SK-N-MC (cell line): ENCODE data around the gene FEM1B.

ENCODE experiments used
- DNase-seq: peaks from one replicate; pipeline ENCODE4 v3.0.0-alpha.2; 2011; ENCODE audit warnings: low read depth, low spot score
- H3K27ac ChIP-seq: fragments of 200-600 bp; sonication (generic); 2 replicates; pipeline ENCODE4 v1.5.1; 2016; ENCODE audit warnings: mixed run types
- H3K36me3 ChIP-seq: fragments of 200-600 bp; sonication (generic); 2 replicates; pipeline ENCODE4 v1.6.1; 2017; ENCODE audit warnings: antibody characterized with exemption, low read length, mixed read lengths; ENCODE audit not compliant: insufficient read depth
- H3K4me3 ChIP-seq: fragments of 200-600 bp; sonication (generic); 2 replicates; pipeline ENCODE4 v1.5.1; 2016
- H3K9ac ChIP-seq: fragments of 200-600 bp; sonication (generic); 2 replicates; pipeline ENCODE4 v1.8.0; 2017; ENCODE audit warnings: mixed run types, mixed read lengths; ENCODE audit not compliant: insufficient read length
- H3K9me3 ChIP-seq: fragments of 200-600 bp; sonication (generic); 2 replicates; pipeline ENCODE4 v1.6.1; 2017; ENCODE audit warnings: low read depth, mild to moderate bottlenecking, antibody characterized with exemption, low read length, moderate library complexity, mixed read lengths
- EZH2 ChIP-seq: fragments of 200-600 bp; sonication (generic); IDR thresholded peaks from one replicate; pipeline ENCODE4 v1.6.1; 2017; ENCODE audit warnings: antibody characterized with exemption
- FOXP2 ChIP-seq: optimal IDR thresholded peaks from 2 replicates; pipeline ENCODE3; 2011; ENCODE audit warnings: mild to moderate bottlenecking, moderate library complexity; ENCODE audit not compliant: insufficient read depth; ENCODE audit errors: extremely low read length, control extremely low read depth
- POLR2AphosphoS5 ChIP-seq: IDR thresholded peaks from 2 replicates; pipeline ENCODE4 v1.6.1; 2012; ENCODE audit warnings: mild to moderate bottlenecking, low read depth, low read length, borderline replicate concordance

FEM1B gene

GRCh38 chr15:68341760-68342725 is 64.5 kb downstream of the FEM1B start:
- TF ChIP-seq EZH2 (no peak), POLR2AphosphoS5 (no peak), FOXP2 (no peak)
- Histone ChIP-seq H3K9ac (no peak overlapping the region), H3K9me3 (no peaks in the 10 kb centered on the region), H3K36me3 (no peaks in the 10 kb centered on the region), H3K27ac (no peak overlapping the region), H3K4me3 (no peak overlapping the region)
- DNase-seq = no peak

- Histone ChIP-seq H3K36me3 (no peaks in the 10 kb centered on the region), H3K9ac (no peak overlapping the region), H3K27ac (no peak overlapping the region), H3K9me3 (no peaks in the 10 kb centered on the region), H3K4me3 (no peak overlapping the region)
- no peak for DNase-seq
- TF ChIP-seq FOXP2 = no peak
- TF ChIP-seq POLR2AphosphoS5 = no peak
- TF ChIP-seq EZH2 = no peak
These were observed 66.2 kb downstream of the FEM1B start for GRCh38 chr15:68343579-68344225.

- Histone ChIP-seq H3K9ac (no peak overlapping the region), H3K36me3 (no peaks in the 10 kb centered on the region), H3K9me3 (no peaks in the 10 kb centered on the region), H3K27ac (no peak overlapping the region), H3K4me3 (no peak overlapping the region)
- TF ChIP-seq EZH2 = no peak
- no peak for DNase-seq
These were observed 67.1 kb downstream of the FEM1B start for GRCh38 chr15:68344600-68344999.
